Measurements from ENCODE around the gene DDX47. TPM values are rescaled to one million over a fixed set of nuclear protein-coding genes. Genes with fewer than 3 reads are reported as not detected.

The DDX47 gene
- total and polyA plus RNA-seq, 2 experiments from 2014 or later: 56.2 to 69.4 TPM

DNA sequence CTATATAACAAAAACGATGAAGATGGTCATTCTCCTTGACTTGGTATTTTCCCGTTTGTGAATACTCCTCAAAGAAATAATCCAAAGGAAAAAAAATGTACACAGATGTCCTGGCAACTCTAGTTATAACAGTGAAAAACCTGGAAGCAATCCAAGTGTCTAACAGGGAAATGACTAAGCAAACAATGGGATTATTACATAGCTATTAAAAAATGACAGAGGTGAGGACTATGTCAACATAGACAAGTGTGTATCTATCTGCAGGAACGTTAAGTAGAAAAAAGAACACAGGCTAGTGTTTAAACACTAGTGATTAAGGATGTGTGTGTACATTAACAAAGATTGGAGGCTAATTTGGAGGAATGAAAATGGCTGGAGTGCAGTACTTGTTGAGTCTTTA lies 33.6 kb upstream of the DDX47 start:
- H3K27ac ChIP-seq: no peak overlapping the region
- H3K4me1 ChIP-seq (ENCODE audit: insufficient read depth): peaks cover 5% of the 10 kb centered on the region
- 40% methylated on average over 3 of the region's 3 CpGs for WGBS (ENCODE audit: low lambda C conversion rate, missing lambda C conversion rate)
- H3K4me3 ChIP-seq: no peak overlapping the region
- H3K27me3 ChIP-seq: no peaks in the 10 kb centered on the region
- H3K4me2 ChIP-seq: no peak overlapping the region
- H4K20me1 ChIP-seq (ENCODE audit: insufficient read depth, poor library complexity, severe bottlenecking): no peaks in the 10 kb centered on the region
- H3K36me3 ChIP-seq (replicated peaks; ENCODE audit: insufficient read depth, low read depth): no peaks in the 10 kb centered on the region
- DNase-seq (ENCODE audit: low spot score): peak; percentile 58
- H3K9me3 ChIP-seq (ENCODE audit: low read depth): no peaks in the 10 kb centered on the region
- H2AFZ ChIP-seq: no peak overlapping the region
- H3K9me2 ChIP-seq (replicated peaks; ENCODE audit: insufficient read depth): no peaks in the 10 kb centered on the region
- H3K79me2 ChIP-seq: no peaks in the 10 kb centered on the region
- TF ChIP-seq EZH2 (IDR thresholded peaks at IDR 0.05; ENCODE audit: borderline replicate concordance): no peak
- no peak for TF ChIP-seq EZH2phosphoT487 (IDR thresholded peaks at IDR 0.05; ENCODE audit: low read depth, severe bottlenecking, unreplicated experiment)
- TF ChIP-seq, protein P1, sequence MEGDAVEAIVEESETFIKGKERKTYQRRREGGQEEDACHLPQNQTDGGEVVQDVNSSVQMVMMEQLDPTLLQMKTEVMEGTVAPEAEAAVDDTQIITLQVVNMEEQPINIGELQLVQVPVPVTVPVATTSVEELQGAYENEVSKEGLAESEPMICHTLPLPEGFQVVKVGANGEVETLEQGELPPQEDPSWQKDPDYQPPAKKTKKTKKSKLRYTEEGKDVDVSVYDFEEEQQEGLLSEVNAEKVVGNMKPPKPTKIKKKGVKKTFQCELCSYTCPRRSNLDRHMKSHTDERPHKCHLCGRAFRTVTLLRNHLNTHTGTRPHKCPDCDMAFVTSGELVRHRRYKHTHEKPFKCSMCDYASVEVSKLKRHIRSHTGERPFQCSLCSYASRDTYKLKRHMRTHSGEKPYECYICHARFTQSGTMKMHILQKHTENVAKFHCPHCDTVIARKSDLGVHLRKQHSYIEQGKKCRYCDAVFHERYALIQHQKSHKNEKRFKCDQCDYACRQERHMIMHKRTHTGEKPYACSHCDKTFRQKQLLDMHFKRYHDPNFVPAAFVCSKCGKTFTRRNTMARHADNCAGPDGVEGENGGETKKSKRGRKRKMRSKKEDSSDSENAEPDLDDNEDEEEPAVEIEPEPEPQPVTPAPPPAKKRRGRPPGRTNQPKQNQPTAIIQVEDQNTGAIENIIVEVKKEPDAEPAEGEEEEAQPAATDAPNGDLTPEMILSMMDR (IDR thresholded peaks at IDR 0.05; ENCODE audit: poor library complexity): no peak

DNA sequence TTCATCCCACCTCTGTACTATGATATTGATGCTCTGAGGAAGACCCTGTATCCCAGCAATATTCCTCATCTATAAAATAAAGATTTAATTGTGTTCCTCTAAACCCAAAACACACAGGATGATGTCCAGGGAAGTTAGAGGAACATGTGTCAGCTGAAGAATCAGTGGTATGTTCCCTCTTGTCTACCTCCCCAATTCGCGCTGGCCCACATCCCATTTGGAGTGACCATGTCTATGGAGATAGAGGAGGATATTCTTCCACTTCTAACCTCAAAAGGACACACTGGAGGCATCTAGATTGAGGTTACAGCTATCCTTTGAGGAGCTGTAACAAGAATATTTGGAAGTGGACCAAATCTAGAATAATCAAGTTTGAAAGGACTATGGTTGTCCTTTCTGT lies 29.0 kb upstream of the DDX47 start:
- no peak overlapping the region for H3K4me3 ChIP-seq
- no peaks in the 10 kb centered on the region for H4K20me1 ChIP-seq (ENCODE audit: insufficient read depth, poor library complexity, severe bottlenecking)
- DNase-seq (ENCODE audit: low spot score): no peak
- no peaks in the 10 kb centered on the region for H3K36me3 ChIP-seq (replicated peaks; ENCODE audit: insufficient read depth, low read depth)
- no peaks in the 10 kb centered on the region for H3K79me2 ChIP-seq
- H3K9me2 ChIP-seq (replicated peaks; ENCODE audit: insufficient read depth): no peaks in the 10 kb centered on the region
- H3K4me2 ChIP-seq: no peak overlapping the region
- H3K9me3 ChIP-seq (ENCODE audit: low read depth): no peaks in the 10 kb centered on the region
- WGBS (ENCODE audit: low lambda C conversion rate, missing lambda C conversion rate): 100% methylated on average over 2 of the region's 2 CpGs
- no peaks in the 10 kb centered on the region for H3K27me3 ChIP-seq
- peaks cover 21% of the 10 kb centered on the region for H3K4me1 ChIP-seq (ENCODE audit: insufficient read depth)
- no peak overlapping the region for H2AFZ ChIP-seq
- no peak for TF ChIP-seq EZH2phosphoT487 (IDR thresholded peaks at IDR 0.05; ENCODE audit: low read depth, severe bottlenecking, unreplicated experiment)
- no peak for TF ChIP-seq EZH2 (IDR thresholded peaks at IDR 0.05; ENCODE audit: borderline replicate concordance)
- TF ChIP-seq, protein P1 (IDR thresholded peaks at IDR 0.05; ENCODE audit: poor library complexity): no peak
- no peak overlapping the region for H3K27ac ChIP-seq

DNA sequence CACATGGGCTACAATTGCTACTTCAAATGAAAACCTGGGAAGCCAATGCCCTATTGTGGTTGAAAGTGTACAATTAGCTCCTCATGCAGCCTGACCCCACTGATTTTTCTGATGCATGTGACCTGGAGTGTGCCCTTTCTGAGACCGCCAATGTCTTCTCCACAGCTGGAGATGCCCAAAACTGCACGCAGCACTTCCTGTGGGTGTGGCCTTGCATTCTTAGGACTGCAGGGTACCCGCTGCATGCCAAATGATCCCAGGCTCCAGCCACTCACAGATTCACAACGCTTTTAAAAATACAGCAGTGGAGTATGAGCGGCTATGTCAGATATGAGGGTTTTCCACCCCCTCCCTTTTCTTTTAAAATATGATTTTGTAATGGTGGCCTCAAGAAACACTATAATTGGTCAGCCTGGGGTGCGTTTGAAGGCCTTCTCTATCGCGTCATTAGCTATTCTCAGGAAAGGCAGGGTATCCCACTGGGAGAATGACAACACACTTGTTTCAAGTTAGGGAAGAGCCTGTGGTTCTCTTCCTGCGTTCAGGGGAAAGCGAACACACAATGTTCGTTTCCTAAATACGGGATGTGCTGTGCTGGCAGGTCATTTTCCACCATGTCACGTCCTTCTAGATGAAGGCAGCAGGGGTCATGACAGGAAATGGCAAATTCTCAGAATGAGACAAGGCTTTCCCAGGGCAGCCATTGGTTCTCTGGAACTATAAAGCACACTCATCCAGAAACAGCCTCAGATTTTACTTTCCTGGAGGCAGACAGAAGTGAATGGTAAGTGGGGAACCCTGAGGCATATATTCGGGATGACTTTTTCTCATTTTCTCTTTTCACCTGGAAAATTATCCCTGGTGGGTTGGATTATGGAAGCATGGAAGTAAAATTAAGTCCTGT lies 28.0 kb upstream of the DDX47 start, which contains the start of gene APOLD1:
APOLD1 (plus strand) TSS at position 749 of the 904 bp plus-strand sequence; CDS start at position 782, 33 bp downstream.
- H3K36me3 ChIP-seq (replicated peaks; ENCODE audit: insufficient read depth, low read depth): no peaks in the 10 kb centered on the region
- peaks cover 19% of the 10 kb centered on the region for H3K4me1 ChIP-seq (ENCODE audit: insufficient read depth)
- H2AFZ ChIP-seq: peak within 1 kb of the TSS; percentile 82
- H3K9me3 ChIP-seq (ENCODE audit: low read depth): no peaks in the 10 kb centered on the region
- peak within 1 kb of the TSS; percentile 77 for H3K4me2 ChIP-seq
- peak within 1 kb of the TSS; percentile 66 for H3K27ac ChIP-seq
- H3K4me3 ChIP-seq: no peak within 1 kb of the TSS
- TF ChIP-seq, protein P1 (IDR thresholded peaks at IDR 0.05; ENCODE audit: poor library complexity): no peak
- no peak for TF ChIP-seq EZH2phosphoT487 (IDR thresholded peaks at IDR 0.05; ENCODE audit: low read depth, severe bottlenecking, unreplicated experiment)
- no peak for TF ChIP-seq EZH2 (IDR thresholded peaks at IDR 0.05; ENCODE audit: borderline replicate concordance)
- no peaks in the 10 kb centered on the region for H3K27me3 ChIP-seq
- DNase-seq (ENCODE audit: low spot score): no peak
- WGBS (ENCODE audit: low lambda C conversion rate, missing lambda C conversion rate): 75% methylated on average over 14 of the region's 14 CpGs
- no peaks in the 10 kb centered on the region for H3K79me2 ChIP-seq
- no peaks in the 10 kb centered on the region for H4K20me1 ChIP-seq (ENCODE audit: insufficient read depth, poor library complexity, severe bottlenecking)
- H3K9me2 ChIP-seq (replicated peaks; ENCODE audit: insufficient read depth): no peaks in the 10 kb centered on the region
